ENCODE data around the gene ADRA2B.

- TF ChIP-seq, protein P1, sequence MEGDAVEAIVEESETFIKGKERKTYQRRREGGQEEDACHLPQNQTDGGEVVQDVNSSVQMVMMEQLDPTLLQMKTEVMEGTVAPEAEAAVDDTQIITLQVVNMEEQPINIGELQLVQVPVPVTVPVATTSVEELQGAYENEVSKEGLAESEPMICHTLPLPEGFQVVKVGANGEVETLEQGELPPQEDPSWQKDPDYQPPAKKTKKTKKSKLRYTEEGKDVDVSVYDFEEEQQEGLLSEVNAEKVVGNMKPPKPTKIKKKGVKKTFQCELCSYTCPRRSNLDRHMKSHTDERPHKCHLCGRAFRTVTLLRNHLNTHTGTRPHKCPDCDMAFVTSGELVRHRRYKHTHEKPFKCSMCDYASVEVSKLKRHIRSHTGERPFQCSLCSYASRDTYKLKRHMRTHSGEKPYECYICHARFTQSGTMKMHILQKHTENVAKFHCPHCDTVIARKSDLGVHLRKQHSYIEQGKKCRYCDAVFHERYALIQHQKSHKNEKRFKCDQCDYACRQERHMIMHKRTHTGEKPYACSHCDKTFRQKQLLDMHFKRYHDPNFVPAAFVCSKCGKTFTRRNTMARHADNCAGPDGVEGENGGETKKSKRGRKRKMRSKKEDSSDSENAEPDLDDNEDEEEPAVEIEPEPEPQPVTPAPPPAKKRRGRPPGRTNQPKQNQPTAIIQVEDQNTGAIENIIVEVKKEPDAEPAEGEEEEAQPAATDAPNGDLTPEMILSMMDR (conservative IDR thresholded peaks at IDR 0.05; ENCODE audit: low read length), result no peak
- TF ChIP-seq EZH2phosphoT487 (IDR thresholded peaks at IDR 0.05; ENCODE audit: borderline replicate concordance), result no peak
Measured at GRCh38 chr2:96105152-96105915, 11.0 kb downstream of the ADRA2B start.
